ENCODE data around the gene HSP90AA1. TPM values are rescaled to one million over a fixed set of nuclear protein-coding genes. Genes with fewer than 3 reads are reported as not detected.

The HSP90AA1 gene
- total RNA-seq, 1 donor = 368 TPM

GRCh38 chr14:102040153-102040552, 46.7 kb downstream of the HSP90AA1 start:
- no peak for TF ChIP-seq CTCF (IDR thresholded peaks at IDR 0.05; ENCODE audit: insufficient read depth, low read length)
- DNase-seq (ENCODE audit: low read depth) = no peak
- H3K4me3 ChIP-seq (ENCODE audit: low read depth, low read length) = no peak overlapping the region

DNA sequence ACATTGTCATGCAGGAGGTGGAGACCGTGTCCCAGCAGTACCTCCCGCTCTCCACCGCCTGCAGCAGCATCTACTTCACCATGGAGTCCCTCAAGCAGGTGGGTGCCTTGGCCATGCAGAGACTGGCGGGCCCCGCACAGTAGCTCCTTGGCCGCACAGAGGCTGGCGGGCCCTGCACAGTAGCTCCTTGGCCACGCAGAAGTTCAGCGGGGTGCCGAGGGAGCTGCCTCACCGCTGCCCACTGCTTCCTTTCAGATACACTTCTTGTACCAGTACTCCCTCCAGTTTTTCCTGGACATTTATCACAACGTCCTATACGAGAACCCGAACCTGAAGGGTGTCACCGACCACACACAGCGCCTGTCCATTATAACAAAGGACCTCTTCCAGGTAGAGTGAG, 47.7 kb downstream of the HSP90AA1 start:
- DNase-seq (ENCODE audit: low read depth) = no peak
- no peak for TF ChIP-seq CTCF (IDR thresholded peaks at IDR 0.05; ENCODE audit: insufficient read depth, low read length)
- no peak overlapping the region for H3K4me3 ChIP-seq (ENCODE audit: low read depth, low read length)

DNA sequence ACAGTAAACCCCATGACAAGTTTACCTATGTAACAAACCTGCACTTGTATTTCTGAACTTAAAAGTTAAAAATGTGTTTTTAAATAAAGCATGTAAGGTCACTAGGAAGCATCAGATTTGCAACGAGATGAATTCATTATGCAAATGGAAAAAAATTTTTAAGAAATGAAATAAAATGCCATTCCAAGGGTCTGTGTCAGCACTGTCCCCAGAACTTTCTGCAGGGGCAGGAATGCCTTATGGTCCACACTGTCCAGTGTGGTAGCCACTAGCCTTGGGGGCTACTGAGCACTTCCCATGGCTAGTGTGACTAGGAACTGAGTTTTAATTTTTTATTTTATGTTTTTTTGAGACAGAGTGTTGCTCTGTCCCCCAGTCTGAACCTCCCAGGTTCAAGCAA, 49.2 kb downstream of the HSP90AA1 start:
- no peak for TF ChIP-seq CTCF (IDR thresholded peaks at IDR 0.05; ENCODE audit: insufficient read depth, low read length)
- DNase-seq (ENCODE audit: low read depth) = no peak
- H3K4me3 ChIP-seq (ENCODE audit: low read depth, low read length) = no peak overlapping the region

DNA sequence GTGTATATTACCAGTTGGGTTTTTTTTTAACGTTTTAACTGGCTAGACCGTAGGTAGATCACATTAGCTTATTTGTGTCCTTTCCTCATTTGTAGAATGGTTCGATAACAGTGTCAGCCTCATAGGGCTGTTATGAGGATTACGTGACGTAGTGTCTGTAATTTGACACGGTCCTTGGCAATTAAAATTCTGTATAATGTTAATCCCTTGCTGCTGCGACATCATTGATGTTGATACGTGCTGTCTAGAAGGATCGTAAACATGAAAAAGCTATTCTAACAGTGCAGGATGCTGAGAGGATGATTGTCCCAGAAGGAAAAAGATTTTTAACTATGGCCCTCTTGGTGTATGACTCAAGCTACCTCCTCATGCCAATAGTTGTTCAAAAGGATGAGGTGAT, 50.9 kb downstream of the HSP90AA1 start:
- DNase-seq (ENCODE audit: low read depth) = no peak
- H3K4me3 ChIP-seq (ENCODE audit: low read depth, low read length) = no peak overlapping the region
- TF ChIP-seq CTCF (IDR thresholded peaks at IDR 0.05; ENCODE audit: insufficient read depth, low read length) = no peak

- DNase-seq (ENCODE audit: low read depth) = no peak
- no peak for TF ChIP-seq CTCF (IDR thresholded peaks at IDR 0.05; ENCODE audit: insufficient read depth, low read length)
- no peak overlapping the region for H3K4me3 ChIP-seq (ENCODE audit: low read depth, low read length)
Measured at GRCh38 chr14:102034301-102034700, 52.5 kb downstream of the HSP90AA1 start.

DNA sequence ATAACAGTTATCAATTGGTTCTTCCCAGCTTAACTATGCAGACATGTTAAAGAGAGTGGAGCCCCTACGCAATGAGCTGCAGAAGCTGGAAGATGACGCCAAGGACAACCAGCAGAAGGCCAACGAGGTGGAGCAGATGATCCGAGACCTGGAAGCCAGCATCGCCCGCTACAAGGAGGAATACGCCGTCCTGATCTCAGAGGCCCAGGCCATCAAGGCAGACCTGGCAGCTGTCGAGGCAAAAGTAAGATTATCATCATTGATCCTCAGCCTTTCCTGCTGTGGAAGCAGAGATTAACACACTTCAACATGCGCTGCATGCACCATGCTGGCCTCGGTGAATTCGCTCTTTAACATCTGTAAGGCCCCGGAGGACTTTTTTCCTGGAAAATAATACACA, 53.6 kb downstream of the HSP90AA1 start:
- no peak for TF ChIP-seq CTCF (IDR thresholded peaks at IDR 0.05; ENCODE audit: insufficient read depth, low read length)
- no peak for DNase-seq (ENCODE audit: low read depth)
- H3K4me3 ChIP-seq (ENCODE audit: low read depth, low read length) = no peak overlapping the region

Small RNAs within 50 kb of the gene (small RNA-seq; reads per million reads assigned to genes)
- gene RN7SL472P = not detected

Other genes starting within 250 kb of the HSP90AA1 start
- 376 and 465 TPM in 2 replicates for gene DYNC1H1, start 122.5 kb downstream of the HSP90AA1 start, total RNA-seq (ENCODE audit: low replicate concordance)
- 12.9 and 14.6 TPM in 2 replicates for gene WDR20, start 52.9 kb upstream of the HSP90AA1 start, total RNA-seq (ENCODE audit: low replicate concordance)
- 21.2 and 40.6 TPM in 2 replicates for gene MOK, start 218.1 kb upstream of the HSP90AA1 start, total RNA-seq (ENCODE audit: low replicate concordance)
- 2.8 and 7.5 TPM in 2 replicates for gene ZNF839, start 232.7 kb upstream of the HSP90AA1 start, total RNA-seq (ENCODE audit: low replicate concordance)